GM19099 (cell line): ENCODE data around the gene FAM3A.

Source experiments
- POLR2A ChIP-seq: IDR thresholded peaks from 3 replicates; pipeline ENCODE4 v1.6.1; 2011; ENCODE audit warnings: low read depth; ENCODE audit not compliant: insufficient read length; ENCODE audit errors: extremely low read depth

The FAM3A gene

DNA sequence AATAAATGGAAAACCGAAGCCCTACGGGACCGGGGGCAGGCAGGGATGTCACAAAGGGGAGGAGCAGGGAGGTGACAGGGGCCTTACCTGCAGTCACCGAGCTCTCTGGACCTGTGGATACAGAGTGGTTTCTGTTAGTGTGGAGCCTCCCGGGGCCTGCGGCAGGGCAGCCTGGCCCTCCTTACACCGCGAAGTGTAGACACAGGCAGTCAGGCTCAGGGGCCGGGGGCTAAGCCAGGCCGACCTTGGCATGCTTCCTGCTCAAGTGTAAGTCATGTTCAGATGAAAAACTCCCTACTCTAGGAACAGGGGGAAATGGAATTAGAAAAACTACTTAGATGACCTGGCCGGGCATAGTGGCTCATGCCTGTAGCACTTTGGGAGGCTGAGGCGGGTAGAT, 4.3 kb downstream of the FAM3A start:
- no peak for TF ChIP-seq POLR2A

DNA sequence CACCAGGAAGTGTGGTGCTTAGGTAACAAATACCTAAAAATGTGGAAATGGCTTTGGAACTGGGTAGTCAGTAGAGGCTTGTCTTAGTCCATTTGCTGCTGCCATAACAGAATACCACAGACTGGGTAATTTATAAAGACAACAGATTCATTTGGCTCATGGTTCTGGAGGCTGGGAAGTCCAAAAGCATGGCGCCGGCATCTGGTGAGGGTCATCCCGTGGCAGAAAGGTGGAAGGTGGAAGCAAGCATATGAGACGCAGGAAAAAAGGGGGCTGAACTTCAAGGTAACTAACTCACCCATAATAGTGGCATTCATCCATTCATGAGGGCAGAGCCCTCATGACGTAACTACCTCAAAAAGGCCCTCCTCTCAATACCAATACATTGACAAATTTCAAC, 6.6 kb downstream of the FAM3A start:
- no peak for TF ChIP-seq POLR2A

DNA sequence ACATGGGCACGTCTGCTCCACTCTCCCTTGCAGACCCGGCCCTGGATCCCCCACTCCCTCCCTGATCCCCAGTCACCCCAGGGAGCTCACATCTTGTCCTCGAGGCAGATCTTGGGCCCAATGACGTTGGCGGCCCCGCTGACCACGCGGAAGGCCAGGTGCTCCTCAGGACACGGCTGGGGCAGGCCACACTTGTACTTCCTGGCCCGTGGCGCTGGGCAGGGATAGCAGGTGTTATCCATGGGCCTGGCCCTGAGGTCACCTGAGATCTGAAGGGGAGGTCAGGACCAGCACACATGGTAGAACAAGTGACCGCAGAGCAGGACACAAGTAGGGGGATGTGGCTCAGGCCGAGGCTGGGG, 7.7 kb downstream of the FAM3A start:
- no peak for TF ChIP-seq POLR2A

DNA sequence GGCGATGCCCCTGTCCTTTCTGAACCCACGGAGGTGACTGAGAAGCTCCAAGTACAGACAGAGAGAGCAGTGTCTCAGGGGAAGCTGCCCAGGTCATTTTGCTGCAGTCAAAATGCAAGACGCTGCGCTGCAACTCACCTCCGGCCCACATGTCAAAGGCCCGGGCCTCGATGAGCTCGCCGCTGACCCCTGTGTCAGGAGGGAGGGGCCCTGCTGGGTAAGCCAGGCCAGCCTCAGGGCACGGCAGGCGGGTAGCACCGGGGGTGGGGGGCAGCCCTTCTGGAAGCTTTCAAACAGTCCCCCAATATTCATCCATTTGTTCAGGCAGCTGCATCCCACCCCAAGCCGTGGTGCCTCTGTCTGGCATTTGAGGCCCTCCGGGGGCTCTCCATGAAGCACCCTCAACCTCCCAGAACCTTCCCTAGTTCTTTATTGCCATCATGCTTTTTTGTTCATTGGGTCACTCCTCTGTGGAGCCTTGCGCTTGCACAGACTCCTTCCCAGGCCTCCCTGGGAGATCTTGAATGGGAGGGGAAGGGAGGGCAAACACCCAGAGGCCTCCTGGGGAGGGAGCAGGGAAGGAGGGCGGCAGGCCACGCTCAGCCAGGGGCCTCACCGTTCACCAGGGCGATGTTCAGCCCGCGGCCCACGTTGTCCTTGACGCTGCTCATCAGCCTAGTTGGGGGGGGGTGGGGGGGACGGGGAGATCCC, 8.2 kb downstream of the FAM3A start:
- no peak for TF ChIP-seq POLR2A

DNA sequence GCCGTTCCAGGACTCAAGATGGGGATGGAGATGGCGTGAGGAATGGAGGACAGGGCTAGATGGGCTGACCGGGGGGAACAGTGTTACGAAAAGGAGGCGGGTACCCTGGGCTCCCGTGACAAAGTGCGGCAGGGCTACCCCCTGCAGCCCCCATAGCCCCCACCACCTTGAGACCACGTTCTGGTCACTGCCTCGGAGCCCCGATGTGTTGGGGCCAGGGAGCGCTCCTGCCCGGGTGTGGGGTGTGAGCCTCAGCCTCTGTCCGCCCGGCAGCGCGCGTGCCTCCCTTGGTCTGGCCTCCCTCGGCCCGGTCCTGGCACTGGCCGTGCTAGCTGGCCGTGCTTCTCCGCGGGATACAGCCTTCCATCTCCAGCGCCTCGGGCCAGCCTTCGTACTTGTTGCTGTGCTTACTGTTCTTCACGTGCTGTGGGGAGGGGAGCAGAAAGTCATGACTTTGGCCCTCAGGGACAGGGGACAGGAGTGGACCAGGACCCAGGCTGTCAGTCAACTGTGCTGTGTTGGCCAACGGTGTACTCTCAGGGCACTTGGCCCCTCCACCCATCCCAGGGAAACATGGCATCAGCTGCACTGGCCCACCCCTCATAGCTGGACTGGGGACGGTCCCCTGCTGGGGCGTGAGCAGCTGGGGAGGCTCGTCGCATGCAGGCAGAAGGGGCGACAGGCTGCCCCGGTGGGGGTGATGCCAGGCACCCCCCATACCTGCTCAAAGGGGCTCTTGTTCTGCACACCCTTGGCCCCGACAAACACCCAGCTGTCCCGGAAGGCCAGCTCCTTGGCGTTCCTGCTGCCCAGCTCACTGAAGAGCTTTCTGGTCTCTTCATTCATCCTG, 9.3 kb downstream of the FAM3A start:
- TF ChIP-seq POLR2A = no peak

DNA sequence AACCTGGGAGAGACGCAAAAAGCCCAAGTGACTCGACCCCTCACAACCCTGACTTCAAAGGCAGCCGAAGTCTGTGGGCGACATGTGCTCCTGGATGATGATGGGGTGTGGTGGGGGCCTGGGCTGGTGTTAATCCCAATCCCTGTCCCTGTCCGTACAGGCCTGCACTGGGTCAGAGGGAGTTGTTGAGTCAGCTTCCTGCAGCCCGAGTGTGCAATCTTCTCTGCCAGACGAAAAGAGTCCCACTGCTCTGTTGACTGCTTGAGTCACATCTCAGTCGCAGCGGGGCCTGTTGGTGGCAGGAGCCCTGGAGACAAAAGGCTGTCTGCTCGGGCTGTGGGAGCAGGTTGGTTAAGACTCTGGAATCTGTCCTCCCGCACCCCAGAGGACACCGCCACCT, 10.3 kb downstream of the FAM3A start:
- no peak for TF ChIP-seq POLR2A

DNA sequence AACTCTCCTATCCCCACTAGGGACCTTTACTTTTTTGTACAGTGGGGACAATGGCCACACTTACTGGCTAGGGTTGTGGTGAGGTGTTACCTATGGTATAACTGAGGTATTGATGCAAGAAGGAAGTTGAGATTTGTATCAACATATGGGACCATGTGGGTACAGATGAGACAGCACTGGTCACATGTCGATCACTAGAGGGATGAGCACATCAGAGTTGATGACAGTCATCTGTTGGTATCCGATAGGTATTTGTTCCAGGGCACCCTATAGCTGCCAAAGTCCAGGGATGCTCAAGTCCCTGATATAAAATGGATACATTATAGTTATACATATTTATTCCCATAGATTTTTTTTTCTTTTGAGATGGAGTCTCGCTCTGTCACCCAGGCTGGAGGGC, 13.0 kb downstream of the FAM3A start:
- no peak for TF ChIP-seq POLR2A

DNA sequence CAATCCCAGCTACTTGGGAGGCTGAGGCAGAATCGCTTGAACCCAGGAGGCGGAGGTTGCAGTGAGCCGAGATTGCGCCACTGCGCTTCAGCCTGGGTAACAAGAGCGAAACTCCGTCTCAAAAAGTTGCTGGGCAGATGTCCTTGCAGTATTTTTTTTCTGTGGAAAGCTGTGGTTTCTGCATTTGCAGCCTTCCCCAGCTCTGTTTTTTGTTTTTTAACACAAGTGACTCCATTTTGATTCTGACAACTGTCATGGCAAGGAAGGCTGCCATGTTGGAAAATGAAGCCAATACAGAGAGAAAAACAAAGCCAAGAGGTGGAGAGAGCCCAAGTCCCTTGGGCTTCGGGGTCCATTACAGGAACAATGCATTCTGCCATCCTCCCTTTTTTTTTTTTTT, 13.9 kb downstream of the FAM3A start:
- no peak for TF ChIP-seq POLR2A

DNA sequence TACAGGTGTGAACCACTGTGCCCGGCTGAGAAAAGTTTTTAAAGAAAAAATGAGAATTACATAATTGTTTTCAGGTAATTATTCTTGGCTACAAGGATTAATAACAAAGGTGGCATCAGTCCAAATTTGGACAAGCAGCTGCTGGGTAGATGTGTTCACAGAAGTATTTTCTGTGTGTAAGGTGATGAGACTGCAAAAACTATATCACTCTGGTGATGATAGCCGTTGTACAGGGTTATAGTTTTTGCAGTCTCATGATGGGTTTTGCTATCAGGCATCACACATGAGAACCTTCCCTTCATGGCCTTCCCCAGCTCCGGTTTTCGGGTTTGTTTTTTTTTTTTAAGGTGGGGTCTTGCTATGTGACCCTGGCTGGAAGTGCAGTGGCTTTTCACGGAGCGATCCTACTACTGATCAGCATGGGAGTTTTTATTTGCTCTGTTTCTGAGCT, 20.5 kb downstream of the FAM3A start:
- TF ChIP-seq POLR2A = no peak

DNA sequence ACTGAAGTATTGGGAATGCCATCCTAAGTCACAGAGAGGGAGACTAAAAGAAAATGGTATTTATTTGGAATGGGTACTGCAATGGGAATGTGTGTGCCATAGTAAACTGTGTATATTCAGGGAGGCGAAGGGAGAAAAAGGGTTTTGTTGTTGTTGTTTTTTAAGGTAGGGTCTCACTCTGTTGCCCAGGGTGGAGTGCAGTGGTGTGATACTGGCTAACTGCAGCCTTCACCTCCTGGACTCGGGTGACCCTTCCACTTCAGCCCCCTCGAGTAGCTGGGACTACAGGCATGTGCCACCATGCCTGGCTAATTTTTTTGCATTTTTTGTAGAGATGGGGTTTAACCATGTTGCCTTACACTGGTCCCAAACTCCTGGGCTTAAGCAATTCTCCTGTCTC, 21.3 kb downstream of the FAM3A start:
- no peak for TF ChIP-seq POLR2A

DNA sequence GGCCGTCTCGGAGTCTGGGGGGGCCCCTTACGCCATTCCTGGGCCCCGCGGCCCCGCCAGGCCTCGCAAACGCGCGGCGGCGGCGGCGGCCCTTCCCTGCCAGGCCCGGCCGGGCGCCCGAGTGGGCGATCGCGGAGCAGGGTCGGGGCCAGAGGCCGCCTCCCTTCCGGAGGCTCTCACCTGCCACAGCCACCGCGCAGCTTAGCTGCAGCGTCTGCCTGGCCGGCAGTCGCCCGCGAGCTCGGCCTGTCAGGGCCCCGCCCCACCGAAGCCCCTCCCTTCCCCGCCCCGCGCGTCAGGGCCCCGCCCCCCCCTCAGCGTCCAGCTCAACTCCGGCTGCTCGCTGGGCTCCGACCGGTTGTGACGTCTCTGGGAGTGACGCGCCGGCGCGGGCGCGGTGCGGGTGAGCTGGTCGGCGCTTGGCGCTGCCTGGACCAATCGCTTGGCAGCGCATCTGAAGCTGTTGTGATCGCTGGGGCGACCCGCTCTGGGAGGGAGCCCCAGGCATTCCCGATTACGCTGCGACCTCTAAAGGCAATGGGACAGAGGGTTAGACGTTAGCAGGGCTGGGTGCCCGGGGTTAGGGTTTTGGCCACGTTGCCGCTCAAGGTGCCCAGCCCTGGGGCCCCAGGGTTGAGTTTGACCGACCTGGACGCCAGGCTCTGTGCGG, 25.5 kb downstream of the FAM3A start, which contains the start of gene SLC10A3:
SLC10A3 (minus strand) TSS at position 216 of the 670 bp plus-strand sequence. CDS start 1,689 bp downstream, outside the sequence.
- TF ChIP-seq POLR2A = peak; percentile 96

DNA sequence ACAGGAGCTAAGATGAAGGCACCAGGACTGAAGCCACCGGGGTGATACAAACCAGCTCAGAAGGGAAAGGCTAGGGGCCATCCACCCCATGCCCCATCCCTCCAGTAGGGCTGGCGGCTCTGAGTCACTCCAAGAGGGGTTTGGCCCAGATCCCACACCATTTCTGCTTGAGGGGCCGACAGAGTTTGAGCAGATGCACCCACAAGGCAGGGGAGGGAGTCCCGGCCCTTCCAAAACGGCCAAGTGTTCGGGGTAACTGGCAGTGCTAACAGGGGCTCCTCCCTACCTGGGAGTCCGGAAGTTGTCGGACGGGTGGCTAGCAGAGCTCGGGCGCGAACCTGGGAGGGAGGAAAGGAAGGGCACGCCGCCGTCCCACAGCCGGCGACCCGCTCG, 26.0 kb downstream of the FAM3A start:
- TF ChIP-seq POLR2A = no peak

DNA sequence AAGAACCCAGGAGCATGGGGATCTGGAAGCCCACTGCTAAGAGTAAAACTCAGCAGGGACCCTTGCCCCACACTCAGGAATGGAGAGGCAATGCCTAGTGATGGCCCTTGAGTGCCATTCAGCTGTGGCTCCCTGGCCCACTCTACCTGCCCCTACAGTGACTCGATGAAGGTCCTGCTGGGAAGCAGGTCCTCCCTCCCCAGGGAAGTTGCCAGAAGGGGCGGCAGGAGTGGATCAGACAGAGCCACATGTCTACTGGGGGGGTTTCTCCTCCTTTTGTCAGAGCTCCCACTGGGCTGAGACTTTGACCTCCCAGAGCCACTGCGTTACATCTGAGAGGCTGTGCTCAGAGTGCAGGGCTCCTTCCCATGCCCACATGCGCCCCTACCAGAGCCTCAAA, 26.9 kb downstream of the FAM3A start:
- TF ChIP-seq POLR2A = no peak

DNA sequence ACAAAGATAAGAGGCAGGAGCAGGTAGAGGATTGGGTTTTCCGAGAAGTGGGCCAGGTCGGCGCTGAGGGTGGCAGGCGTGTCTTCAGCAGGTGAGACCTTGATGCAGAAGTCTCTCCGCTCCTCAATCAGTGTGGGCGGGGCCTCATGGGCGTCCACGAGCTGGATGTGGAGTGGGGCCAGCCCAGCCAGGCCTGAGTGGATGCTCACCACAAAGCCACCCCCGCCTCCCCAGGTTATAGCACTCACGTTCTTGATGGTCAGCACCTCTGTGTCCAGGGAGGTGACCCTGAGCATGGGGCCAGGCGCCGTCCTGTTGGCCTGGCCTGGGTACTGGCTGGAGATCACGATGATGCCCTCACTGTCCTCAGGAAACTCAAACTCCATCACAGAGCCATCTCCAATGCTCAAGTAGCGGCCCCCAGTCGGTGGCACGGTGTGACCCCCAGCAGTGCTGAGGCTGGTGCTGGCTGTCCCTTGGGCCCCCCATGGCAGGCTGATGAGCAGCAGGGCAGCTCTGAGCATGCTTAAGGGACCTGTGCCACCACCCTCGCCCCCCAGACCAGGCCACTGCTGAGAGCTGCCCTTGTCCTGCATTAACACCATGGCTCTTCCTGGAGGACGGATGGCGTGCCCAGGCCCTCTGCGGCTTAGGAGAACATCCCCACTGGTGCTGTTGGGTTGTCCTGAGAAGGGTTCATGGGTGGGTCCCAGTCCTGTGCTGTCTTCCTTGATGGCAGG, 27.5 kb downstream of the FAM3A start:
- no peak for TF ChIP-seq POLR2A
